22Rv1 (cell line): ENCODE data around the gene TRIL.
A peak's percentile ranks its signal among the peaks of the same experiment; 100 is the strongest.

Source experiments
- CTCF ChIP-seq: fragments of 450-650 bp; IDR thresholded peaks from 2 replicates; pipeline ENCODE4 v1.5.1; 2017; ENCODE audit warnings: mild to moderate bottlenecking
- ZFX ChIP-seq: fragments of 450-650 bp; IDR thresholded peaks from 2 replicates; pipeline ENCODE4 v1.6.1; 2017; ENCODE audit warnings: antibody characterized with exemption, borderline replicate concordance

GRCh38 chr7:28921822-28922221 is 36.3 kb downstream of the TRIL start:
- TF ChIP-seq CTCF (peak; percentile 94), ZFX (no peak)
